ENCODE data around the gene SAE1. TPM values are rescaled to one million over a fixed set of nuclear protein-coding genes. Genes with fewer than 3 reads are reported as not detected.
"Not testable (repeated sequence)": the region's sequence is repeated elsewhere in the genome, so short reads cannot be mapped to it uniquely, and the experiment has no call there.

Gene SAE1
- total RNA-seq, 2 experiments from 2014 or later, result 162 to 168 TPM

DNA sequence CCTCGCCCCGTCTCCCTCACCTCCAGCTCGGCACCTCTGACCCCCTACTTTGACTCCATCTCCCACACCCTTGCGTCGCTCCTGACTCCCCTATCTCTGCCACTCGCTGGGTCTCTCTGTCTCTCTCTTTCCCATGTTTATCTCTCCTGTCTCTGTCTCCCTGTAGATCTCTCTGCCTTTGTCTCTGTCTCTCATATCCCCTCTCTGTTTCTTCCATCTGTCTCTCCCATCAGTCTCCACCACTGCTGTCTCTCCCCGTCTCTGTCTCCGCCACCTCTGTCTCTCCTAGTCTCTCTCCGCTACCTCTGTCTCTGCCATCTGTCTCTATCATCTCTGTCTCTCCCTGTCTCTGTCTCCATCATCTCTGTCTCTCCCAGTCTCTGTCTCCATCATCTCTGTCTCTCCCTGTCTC lies 112.7 kb downstream of the SAE1 start:
- ChIA-PET POLR2A (interaction anchor here (1.0 to 1.8 kb wide), 4 partner anchors 17 to 85 kb away, joined by 3 to 7 read pairs (median 4); partner anchors contain the start of gene INAFM1), CTCF (interaction anchor here (0.6 to 6.5 kb wide), 11 partner anchors 11 to 454 kb away, joined by 3 to 210 read pairs (median 8); partner anchors contain the start of gene CCDC9)
- H3K9me3 Mint-ChIP-seq, result no peaks in the 10 kb centered on the region
- peak overlapping the region; percentile 92 for H3K27ac Mint-ChIP-seq
- H3K36me3 Mint-ChIP-seq (ENCODE audit: low read depth), result no peaks in the 10 kb centered on the region
- peak overlapping the region; percentile 71 for H3K4me3 Mint-ChIP-seq
- H3K27me3 Mint-ChIP-seq, result peaks cover 5% of the 10 kb centered on the region
- H3K4me1 Mint-ChIP-seq, result peaks cover 30% of the 10 kb centered on the region
- no peak for DNase-seq

- H3K27ac Mint-ChIP-seq, result peak overlapping the region; percentile 92
- no peaks in the 10 kb centered on the region for H3K9me3 Mint-ChIP-seq
- ChIA-PET POLR2A (interaction anchor here (0.7 to 1.8 kb wide), 8 partner anchors 12 to 127 kb away, joined by 3 to 20 read pairs (median 4); partner anchors contain the start of genes CCDC9 and INAFM1), CTCF (interaction anchor here (0.5 to 6.5 kb wide), 51 partner anchors 8 to 454 kb away, joined by 3 to 210 read pairs (median 5); partner anchors contain the start of genes CCDC9, DHX34, SAE1 and ZC3H4)
- peaks cover 27% of the 10 kb centered on the region for H3K4me1 Mint-ChIP-seq
- peaks cover 3% of the 10 kb centered on the region for H3K27me3 Mint-ChIP-seq
- H3K36me3 Mint-ChIP-seq (ENCODE audit: low read depth), result no peaks in the 10 kb centered on the region
- H3K4me3 Mint-ChIP-seq, result peak overlapping the region; percentile 71
- peak; percentile 89 for DNase-seq
Measured at GRCh38 chr19:47243776-47244547, 113.3 kb downstream of the SAE1 start.

GRCh38 chr19:47247308-47247990 lies 116.8 kb downstream of the SAE1 start:
- peaks cover 28% of the 10 kb centered on the region for H3K4me1 Mint-ChIP-seq
- no peaks in the 10 kb centered on the region for H3K27me3 Mint-ChIP-seq
- H3K27ac Mint-ChIP-seq, result no peak overlapping the region
- no peaks in the 10 kb centered on the region for H3K9me3 Mint-ChIP-seq
- H3K36me3 Mint-ChIP-seq (ENCODE audit: low read depth), result no peaks in the 10 kb centered on the region
- DNase-seq, result peak; percentile 83
- ChIA-PET POLR2A (no interaction called here), CTCF (interaction anchor here (0.5 to 6.5 kb wide), 26 partner anchors 8 to 404 kb away, joined by 3 to 210 read pairs (median 4); partner anchors contain the start of genes CCDC9 and SAE1)
- H3K4me3 Mint-ChIP-seq, result no peak overlapping the region

DNA sequence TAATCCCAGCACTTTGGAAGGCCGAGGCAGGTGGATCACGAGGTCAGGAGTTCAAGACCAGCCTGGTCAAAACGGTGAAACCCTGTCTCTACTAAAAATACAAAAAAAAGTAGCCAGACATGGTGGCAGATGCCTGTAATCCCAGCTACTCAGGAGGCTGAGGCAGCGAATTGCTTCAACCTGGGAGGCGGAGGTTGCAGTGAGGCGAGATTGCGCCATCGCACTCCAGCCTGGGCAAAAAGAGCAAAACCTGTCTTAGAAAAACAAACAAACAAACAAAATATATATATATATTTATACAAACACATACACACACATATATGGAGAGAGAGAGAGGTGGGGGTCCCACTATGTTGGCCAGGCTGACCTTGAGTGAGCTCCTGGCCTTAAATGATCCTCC lies 122.4 kb downstream of the SAE1 start:
- H3K9me3 Mint-ChIP-seq; H3K36me3 Mint-ChIP-seq (ENCODE audit: low read depth); DNase-seq; H3K27ac Mint-ChIP-seq; H3K27me3 Mint-ChIP-seq; POLR2A ChIA-PET; H3K4me3 Mint-ChIP-seq: not testable (repeated sequence)
- CTCF ChIA-PET, result interaction anchor here (0.7 to 6.0 kb wide), 3 partner anchors 8 to 139 kb away, joined by 3 to 80 read pairs (median 10); partner anchors contain the start of gene ZC3H4
- peaks cover 20% of the 10 kb centered on the region for H3K4me1 Mint-ChIP-seq

DNA sequence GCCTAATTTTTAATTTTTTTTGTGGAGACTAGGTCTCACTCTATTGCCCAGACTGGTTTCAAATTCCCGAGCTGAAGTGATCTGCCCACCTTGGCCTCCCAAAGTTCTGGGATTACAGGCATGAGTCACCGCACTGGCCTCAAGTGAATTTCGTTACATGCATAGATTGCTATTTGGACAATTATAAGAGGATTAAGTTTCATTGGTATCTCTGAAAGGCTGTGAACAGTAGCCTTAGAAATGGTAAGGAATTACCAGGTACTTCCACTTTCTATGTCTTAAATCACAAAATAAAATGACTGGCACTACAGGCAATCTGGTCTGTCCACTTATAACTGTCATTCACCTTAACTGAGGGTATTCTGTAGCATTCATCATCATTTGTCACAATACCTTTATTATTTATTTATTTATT lies 122.8 kb downstream of the SAE1 start:
- ChIA-PET POLR2A (no interaction called here), CTCF (interaction anchor here (0.7 to 6.0 kb wide), 3 partner anchors 8 to 140 kb away, joined by 3 to 80 read pairs (median 3); partner anchors contain the start of gene ZC3H4)
- H3K4me3 Mint-ChIP-seq, result no peak overlapping the region
- no peak overlapping the region for H3K27ac Mint-ChIP-seq
- no peak for DNase-seq
- H3K27me3 Mint-ChIP-seq, result no peaks in the 10 kb centered on the region
- peaks cover 24% of the 10 kb centered on the region for H3K4me1 Mint-ChIP-seq
- peaks cover 9% of the 10 kb centered on the region for H3K36me3 Mint-ChIP-seq (ENCODE audit: low read depth)
- H3K9me3 Mint-ChIP-seq, result no peaks in the 10 kb centered on the region

GRCh38 chr19:47253970-47254369 lies 123.3 kb downstream of the SAE1 start:
- no peak overlapping the region for H3K27ac Mint-ChIP-seq
- POLR2A ChIA-PET, result no interaction called here

GRCh38 chr19:47255879-47256692 lies 125.5 kb downstream of the SAE1 start, which contains the start of gene CCDC9:
CCDC9 (plus strand) TSS chr19:47256525; CDS start chr19:47258401, 1,876 bp downstream.
- Mint-ChIP-seq H3K27ac (peak within 1 kb of the TSS; percentile 97), H3K27me3 (no peaks in the 10 kb centered on the region), H3K9me3 (no peaks in the 10 kb centered on the region), H3K4me3 (peak within 1 kb of the TSS; percentile 91), H3K4me1 (peaks cover 37% of the 10 kb centered on the region), H3K36me3 (ENCODE audit: low read depth) (peaks cover 30% of the 10 kb centered on the region)
- ChIA-PET CTCF (interaction anchor here (0.6 to 6.0 kb wide), 10 partner anchors 11 to 452 kb away, joined by 3 to 80 read pairs (median 3); partner anchors contain the start of gene DHX34), POLR2A (interaction anchor here (0.9 to 1.4 kb wide), 2 partner anchors 11 to 18 kb away, joined by 3 to 8 read pairs; no protein-coding TSS in a partner anchor)
- DNase-seq, result peak; percentile 94

More at GRCh38 chr19:47253970-47254369, 123.3 kb downstream of the SAE1 start:
- Mint-ChIP-seq H3K4me3 (no peak overlapping the region), H3K27me3 (no peaks in the 10 kb centered on the region), H3K36me3 (ENCODE audit: low read depth) (peaks cover 14% of the 10 kb centered on the region), H3K9me3 (no peaks in the 10 kb centered on the region), H3K4me1 (peaks cover 28% of the 10 kb centered on the region)
- CTCF ChIA-PET, result interaction anchor here (1.2 to 6.0 kb wide), 2 partner anchors 8 to 43 kb away, joined by 3 to 80 read pairs; no protein-coding TSS in a partner anchor
- DNase-seq, result no peak

GRCh38 chr19:47256693-47257410 lies 126.2 kb downstream of the SAE1 start:
- Mint-ChIP-seq H3K27me3 (no peaks in the 10 kb centered on the region), H3K4me1 (peaks cover 37% of the 10 kb centered on the region), H3K36me3 (ENCODE audit: low read depth) (peaks cover 34% of the 10 kb centered on the region), H3K4me3 (peak overlapping the region; percentile 91), H3K9me3 (no peaks in the 10 kb centered on the region), H3K27ac (peak overlapping the region; percentile 97)
- POLR2A ChIA-PET, result interaction anchor here (0.9 to 1.4 kb wide), 2 partner anchors 12 to 17 kb away, joined by 3 to 8 read pairs; no protein-coding TSS in a partner anchor
- DNase-seq, result peak; percentile 100
- CTCF ChIA-PET, result interaction anchor here (0.6 to 6.0 kb wide), 10 partner anchors 11 to 451 kb away, joined by 3 to 80 read pairs (median 4); partner anchors contain the start of gene DHX34

GRCh38 chr19:47257411-47258169 lies 127.0 kb downstream of the SAE1 start:
- H3K4me3 Mint-ChIP-seq, result peak overlapping the region; percentile 91
- H3K36me3 Mint-ChIP-seq (ENCODE audit: low read depth), result peaks cover 39% of the 10 kb centered on the region
- H3K9me3 Mint-ChIP-seq, result no peaks in the 10 kb centered on the region
- H3K27me3 Mint-ChIP-seq, result no peaks in the 10 kb centered on the region
- H3K27ac Mint-ChIP-seq, result peak overlapping the region; percentile 97
- ChIA-PET POLR2A (no interaction called here), CTCF (interaction anchor here (1.0 to 6.0 kb wide), 3 partner anchors 12 to 245 kb away, joined by 4 to 80 read pairs (median 7); no protein-coding TSS in a partner anchor)
- DNase-seq, result no peak
- H3K4me1 Mint-ChIP-seq, result peaks cover 39% of the 10 kb centered on the region

DNA sequence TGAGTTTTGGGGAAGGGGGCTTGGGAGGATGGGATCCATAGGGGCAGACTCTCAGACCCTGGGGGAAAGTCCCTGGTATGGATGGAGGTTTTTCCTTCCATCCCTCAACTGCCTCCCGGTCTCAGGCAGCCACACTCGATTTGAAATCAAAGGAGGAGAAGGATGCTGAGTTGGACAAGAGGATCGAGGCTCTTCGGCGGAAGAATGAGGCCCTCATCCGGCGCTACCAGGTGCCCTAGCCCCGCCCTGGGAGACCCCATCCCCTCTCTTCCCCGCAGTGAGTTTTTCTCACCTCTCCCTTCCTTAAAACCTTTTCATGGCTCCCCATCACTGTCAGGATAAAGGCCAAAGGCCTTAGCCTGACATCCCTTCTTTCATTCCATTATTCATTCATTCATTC lies 127.8 kb downstream of the SAE1 start:
- H3K27ac Mint-ChIP-seq, result no peak overlapping the region
- no peak for DNase-seq
- no peaks in the 10 kb centered on the region for H3K27me3 Mint-ChIP-seq
- H3K4me1 Mint-ChIP-seq, result peaks cover 39% of the 10 kb centered on the region
- POLR2A ChIA-PET, result no interaction called here
- no peaks in the 10 kb centered on the region for H3K9me3 Mint-ChIP-seq
- H3K36me3 Mint-ChIP-seq (ENCODE audit: low read depth), result peaks cover 39% of the 10 kb centered on the region
- H3K4me3 Mint-ChIP-seq, result peak overlapping the region; percentile 91
- CTCF ChIA-PET, result interaction anchor here (2.1 kb wide), 1 partner anchor 14 kb away, joined by 8 read pairs; no protein-coding TSS in a partner anchor
